ENCODE results near the gene RPTOR.

GRCh38 chr17:80618304-80618703 is 73.7 kb downstream of the RPTOR start:
- TF ChIP-seq CTCF (IDR thresholded peaks at IDR 0.05; ENCODE audit: insufficient read depth, low read length) (no peak), POLR2AphosphoS5 (IDR thresholded peaks at IDR 0.05; ENCODE audit: low read depth) (no peak), REST (IDR thresholded peaks at IDR 0.05; ENCODE audit: insufficient replicate concordance, low read depth) (no peak)
